Skeletal muscle tissue (tissue), 4 donors: ENCODE results near the gene DSCAM. TPM values are rescaled to one million over a fixed set of nuclear protein-coding genes. Genes with fewer than 3 reads are reported as not detected.

Experiments
- H3K27ac ChIP-seq: one replicate; pipeline ENCODE4 v1.7.0; 2013; ENCODE audit warnings: mild to moderate bottlenecking, low read depth, low read length, inconsistent platforms
- H3K27me3 ChIP-seq, 3 donors: one replicate each; pipeline ENCODE4 v1.7.0; 2013; ENCODE audit warnings: low read length in 3 of 3; ENCODE audit not compliant: control insufficient read depth in 3 of 3, insufficient read depth in 3 of 3
- H3K36me3 ChIP-seq, 3 donors: one replicate each; pipeline ENCODE4 v1.7.0; 2013; ENCODE audit warnings: low read length in 3 of 3; ENCODE audit not compliant: control insufficient read depth in 3 of 3, insufficient read depth in 3 of 3
- H3K4me1 ChIP-seq, 3 donors: one replicate each; pipeline ENCODE4 v1.7.0; 2013; ENCODE audit warnings: low read length in 3 of 3, mild to moderate bottlenecking in 3 of 3; ENCODE audit not compliant: control insufficient read depth in 3 of 3, insufficient read depth in 3 of 3
- H3K4me3 ChIP-seq, 3 donors: one replicate each; pipeline ENCODE4 v1.7.0; 2013; ENCODE audit warnings: low read length in 3 of 3
- H3K9ac ChIP-seq, 3 donors: one replicate each; pipeline ENCODE4 v1.7.0; 2013; ENCODE audit warnings: low read length in 3 of 3, mild to moderate bottlenecking in 3 of 3, moderate library complexity in 2 of 3, low read depth in 1 of 3
- H3K9me3 ChIP-seq, 3 donors: one replicate each; pipeline ENCODE4 v1.7.0; 2013; ENCODE audit warnings: low read length in 3 of 3; ENCODE audit not compliant: control insufficient read depth in 3 of 3
- total RNA-seq: library from RNA; depleted of rRNA; stranded (reverse); fragments of >200 nt; gene quantifications from one replicate; pipeline ENCODE4 v1.2.3, GENCODE V29; 2014
- donor health status: Osteomylitis.

The DSCAM gene
- total RNA-seq, 1 donor from 2014 or later = 0.52 TPM

DNA sequence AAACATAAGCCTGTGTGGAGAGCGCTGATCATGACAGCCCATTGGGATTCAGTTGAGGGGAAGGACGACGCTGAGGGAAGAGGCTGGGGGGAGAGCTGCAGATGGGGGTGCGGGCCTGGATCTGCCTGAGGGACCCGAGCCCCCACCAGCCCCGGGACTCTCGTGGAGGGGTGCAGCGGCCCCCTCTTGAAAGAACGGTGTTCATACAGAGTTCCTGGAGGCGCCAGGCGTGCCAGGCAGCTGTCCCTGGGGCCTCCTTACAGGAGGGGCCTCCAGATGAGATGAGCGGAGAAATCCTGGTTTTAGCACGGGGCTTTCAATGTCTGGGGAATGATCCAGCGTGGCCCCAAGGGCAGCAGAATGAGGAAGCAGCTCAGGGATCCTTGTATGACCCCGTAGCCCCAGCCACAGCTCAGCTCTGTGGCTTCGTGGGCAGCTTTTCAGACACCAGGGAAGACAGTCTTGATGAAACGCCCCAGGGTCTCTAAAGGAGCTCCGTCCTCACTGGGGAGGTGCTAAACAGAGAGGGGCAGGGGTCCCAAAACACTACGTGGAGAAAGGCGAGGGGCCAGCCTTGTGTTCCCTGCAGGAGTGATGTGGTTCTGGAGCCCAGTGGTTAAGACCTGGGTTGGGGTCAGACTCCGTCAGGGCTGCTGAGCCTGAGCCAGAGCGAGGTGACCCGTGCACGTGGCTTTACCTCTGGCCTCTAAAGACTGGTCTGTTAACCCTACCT lies 7.2 kb upstream of the DSCAM start:
- H3K36me3 ChIP-seq = no peaks in the 10 kb centered on the region
- peaks cover under 1 to 7% (median 3%) of the 10 kb centered on the region in 3 donors for H3K27me3 ChIP-seq
- H3K4me3 ChIP-seq = no peak overlapping the region
- H3K27ac ChIP-seq = no peak overlapping the region
- peaks cover 0 to 6% (median 0%) of the 10 kb centered on the region in 3 donors for H3K9me3 ChIP-seq
- H3K4me1 ChIP-seq = no peaks in the 10 kb centered on the region
- H3K9ac ChIP-seq = no peak overlapping the region

DNA sequence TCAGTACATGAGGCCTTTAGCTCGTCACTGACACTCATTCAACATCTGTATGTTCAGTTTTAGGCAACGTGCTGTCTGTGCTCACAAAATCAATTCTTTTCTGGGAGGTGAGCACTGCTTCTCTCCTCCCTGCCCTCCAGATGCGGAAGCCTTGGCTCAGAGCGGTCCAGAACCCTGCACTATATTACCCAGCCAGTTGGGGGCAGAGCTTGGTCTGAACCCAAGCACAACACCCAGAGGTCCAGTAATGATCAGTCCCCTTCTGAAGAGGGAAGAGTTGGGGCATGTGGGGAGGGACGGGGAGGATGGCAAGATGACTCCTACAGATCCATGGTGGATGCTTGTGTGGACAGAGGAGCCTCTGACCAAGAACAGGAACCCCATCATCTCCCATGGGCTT lies 5.6 kb upstream of the DSCAM start:
- H3K27ac ChIP-seq = no peak overlapping the region
- no peak overlapping the region for H3K4me3 ChIP-seq
- H3K36me3 ChIP-seq = no peaks in the 10 kb centered on the region
- H3K4me1 ChIP-seq = no peaks in the 10 kb centered on the region
- peaks cover 0 to 2% (median 0%) of the 10 kb centered on the region in 3 donors for H3K9me3 ChIP-seq
- H3K9ac ChIP-seq = no peak overlapping the region
- peaks cover 11 to 22% (median 16%) of the 10 kb centered on the region in 3 donors for H3K27me3 ChIP-seq

GRCh38 chr21:40851749-40852148 lies 4.8 kb upstream of the DSCAM start:
- H3K27ac ChIP-seq = no peak overlapping the region
- peaks cover 0 to 2% (median 0%) of the 10 kb centered on the region in 3 donors for H3K9me3 ChIP-seq
- H3K4me1 ChIP-seq = no peaks in the 10 kb centered on the region
- peaks cover 11 to 25% (median 24%) of the 10 kb centered on the region in 3 donors for H3K27me3 ChIP-seq
- no peak overlapping the region for H3K9ac ChIP-seq
- no peaks in the 10 kb centered on the region for H3K36me3 ChIP-seq
- H3K4me3 ChIP-seq = no peak overlapping the region

GRCh38 chr21:40850071-40850470 lies 3.1 kb upstream of the DSCAM start:
- H3K27ac ChIP-seq = no peak overlapping the region
- H3K9ac ChIP-seq = no peak overlapping the region
- peaks cover 22 to 37% (median 35%) of the 10 kb centered on the region in 3 donors for H3K27me3 ChIP-seq
- H3K4me1 ChIP-seq = no peaks in the 10 kb centered on the region
- peaks cover 0 to 2% (median 0%) of the 10 kb centered on the region in 3 donors for H3K9me3 ChIP-seq
- H3K4me3 ChIP-seq = no peak overlapping the region
- H3K36me3 ChIP-seq = no peaks in the 10 kb centered on the region

GRCh38 chr21:40847951-40848350 lies 993 bp upstream of the DSCAM start:
- peaks cover 27 to 40% (median 40%) of the 10 kb centered on the region in 3 donors for H3K27me3 ChIP-seq
- H3K9ac ChIP-seq = no peak overlapping the region
- H3K9me3 ChIP-seq = peaks cover 0 to 2% (median 0%) of the 10 kb centered on the region in 3 donors
- no peaks in the 10 kb centered on the region for H3K36me3 ChIP-seq
- no peaks in the 10 kb centered on the region for H3K4me1 ChIP-seq
- H3K4me3 ChIP-seq = no peak overlapping the region
- no peak overlapping the region for H3K27ac ChIP-seq

DNA sequence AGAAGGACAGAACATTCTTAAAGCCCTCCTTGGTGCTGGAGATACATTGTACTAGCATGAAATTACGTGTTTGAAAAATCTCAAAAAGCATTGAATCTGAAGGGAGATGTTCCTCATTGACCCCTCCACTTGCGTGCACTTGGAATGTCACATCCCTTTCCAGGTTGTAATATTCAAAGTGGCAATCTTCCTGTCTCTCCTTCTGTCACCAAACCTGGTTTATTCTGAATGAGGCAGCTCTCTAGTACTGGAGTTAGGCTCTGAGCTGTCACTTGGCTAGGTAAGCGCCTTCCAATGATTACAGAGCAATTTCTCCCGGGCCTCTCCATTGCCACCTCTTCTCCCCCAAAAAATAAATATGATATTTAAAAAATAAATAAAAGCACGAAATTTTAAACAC lies 855 bp downstream of the DSCAM start:
- Histone ChIP-seq H3K27me3 (peaks cover 31 to 51% (median 42%) of the 10 kb centered on the region in 3 donors), H3K9me3 (no peaks in the 10 kb centered on the region), H3K9ac (no peak overlapping the region), H3K4me1 (no peaks in the 10 kb centered on the region), H3K27ac (no peak overlapping the region), H3K36me3 (no peaks in the 10 kb centered on the region), H3K4me3 (no peak overlapping the region)

GRCh38 chr21:40845441-40845995 lies 1.4 kb downstream of the DSCAM start:
- Histone ChIP-seq H3K9ac (no peak overlapping the region), H3K36me3 (no peaks in the 10 kb centered on the region), H3K4me1 (no peaks in the 10 kb centered on the region), H3K27me3 (peaks cover 31 to 56% (median 48%) of the 10 kb centered on the region in 3 donors), H3K27ac (no peak overlapping the region), H3K9me3 (no peaks in the 10 kb centered on the region), H3K4me3 (no peak overlapping the region)

GRCh38 chr21:40844935-40845334 lies 2.0 kb downstream of the DSCAM start:
- Histone ChIP-seq H3K36me3 (no peaks in the 10 kb centered on the region), H3K27me3 (peaks cover 31 to 60% (median 42%) of the 10 kb centered on the region in 3 donors), H3K4me1 (no peaks in the 10 kb centered on the region), H3K4me3 (no peak overlapping the region), H3K9ac (no peak overlapping the region), H3K27ac (no peak overlapping the region), H3K9me3 (no peaks in the 10 kb centered on the region)

DNA sequence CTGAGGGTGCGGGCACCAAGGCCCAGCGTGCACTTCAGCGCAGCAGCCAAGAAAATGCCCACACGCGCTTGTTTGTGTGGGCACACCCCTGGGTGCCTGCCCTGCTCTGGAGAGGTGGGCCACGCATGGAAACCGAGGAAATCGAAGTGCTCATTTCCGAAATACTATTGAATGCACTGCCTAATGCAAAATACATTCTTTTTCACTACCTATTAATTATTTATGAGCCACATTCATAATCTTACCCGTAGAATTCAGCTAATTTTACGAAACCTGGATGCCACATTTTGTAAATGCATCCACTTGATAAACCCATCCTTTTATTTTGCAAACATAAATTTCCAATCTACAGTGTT lies 4.8 kb downstream of the DSCAM start:
- H3K9me3 ChIP-seq = no peaks in the 10 kb centered on the region
- H3K27me3 ChIP-seq = peaks cover 20 to 43% (median 26%) of the 10 kb centered on the region in 3 donors
- H3K4me3 ChIP-seq = no peak overlapping the region
- H3K4me1 ChIP-seq = no peaks in the 10 kb centered on the region
- H3K27ac ChIP-seq = no peak overlapping the region
- no peaks in the 10 kb centered on the region for H3K36me3 ChIP-seq
- H3K9ac ChIP-seq = no peak overlapping the region

- no peak overlapping the region for H3K27ac ChIP-seq
- no peak overlapping the region for H3K4me3 ChIP-seq
- peaks cover 20 to 38% (median 23%) of the 10 kb centered on the region in 3 donors for H3K27me3 ChIP-seq
- H3K4me1 ChIP-seq = no peaks in the 10 kb centered on the region
- no peaks in the 10 kb centered on the region for H3K9me3 ChIP-seq
- H3K36me3 ChIP-seq = no peaks in the 10 kb centered on the region
- no peak overlapping the region for H3K9ac ChIP-seq
Observed at GRCh38 chr21:40841524-40842196, 5.3 kb downstream of the DSCAM start.
